ENCODE measurements around the gene N4BP3. TPM values are rescaled to one million over a fixed set of nuclear protein-coding genes. Genes with fewer than 3 reads are reported as not detected.
A peak's percentile ranks its signal among the peaks of the same experiment; 100 is the strongest.
"Not testable (repeated sequence)": the region's sequence is repeated elsewhere in the genome, so short reads cannot be mapped to it uniquely, and the experiment has no call there.

N4BP3 gene
- total RNA-seq, 2 experiments from 2014 or later, result 3.3 to 3.7 TPM

DNA sequence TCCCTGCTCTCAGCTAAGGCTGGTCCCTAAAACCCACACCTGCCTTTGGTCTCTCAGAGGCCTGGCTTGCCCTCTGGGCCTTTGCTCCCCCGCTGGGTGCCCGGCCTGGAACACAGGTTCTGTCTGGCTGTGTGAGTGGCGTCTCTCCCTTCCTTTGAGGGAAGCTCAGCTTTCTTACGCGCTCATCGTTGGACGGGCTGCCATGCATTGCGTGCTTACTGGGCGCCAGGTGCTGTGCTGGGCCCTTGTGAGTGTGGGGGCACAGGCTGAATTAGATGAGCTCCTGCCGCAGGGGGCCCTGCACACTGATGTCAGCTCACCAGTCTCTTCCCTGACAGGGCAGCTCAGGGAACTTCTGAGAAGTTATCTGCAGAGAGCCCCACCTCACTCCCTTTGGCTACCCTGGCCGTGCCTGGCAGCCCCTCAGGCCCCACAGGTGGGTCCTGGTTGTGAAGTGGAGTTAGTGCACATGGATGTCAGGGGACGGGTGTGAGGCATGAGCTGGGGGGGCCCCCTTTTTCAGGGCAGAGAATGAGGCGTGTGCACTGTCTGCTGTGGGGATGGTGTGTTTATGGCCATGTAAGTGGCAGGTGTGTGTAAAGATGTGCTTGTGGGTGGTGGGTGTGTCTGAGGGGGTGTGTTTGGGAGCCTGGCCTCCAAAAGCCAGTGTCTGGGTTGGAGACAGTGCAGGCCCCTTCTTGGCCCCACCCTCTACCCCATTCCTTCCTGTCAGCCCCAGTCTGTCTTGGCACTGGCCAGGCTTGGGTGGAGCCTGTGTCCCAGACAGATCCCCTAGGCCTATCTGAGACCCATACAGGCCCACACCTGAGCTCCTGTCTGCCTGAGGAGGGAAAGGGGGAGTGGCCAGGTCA is 10.0 kb downstream of the N4BP3 start:
- ChIA-PET CTCF (interaction anchor here (0.7 to 4.9 kb wide), 2 partner anchors 48 to 167 kb away, joined by 3 to 26 read pairs; no protein-coding TSS in a partner anchor), POLR2A (interaction anchor here (0.6 to 0.7 kb wide), 2 partner anchors 91 to 1527 kb away, joined by 3 to 4 read pairs; no protein-coding TSS in a partner anchor)
- Mint-ChIP-seq H3K9me3 (ENCODE audit: low read depth) (no peaks in the 10 kb centered on the region), H3K4me1 (peaks cover 10% of the 10 kb centered on the region), H3K36me3 (ENCODE audit: low read depth) (peaks cover 2% of the 10 kb centered on the region), H3K4me3 (no peak overlapping the region), H3K27ac (no peak overlapping the region), H3K27me3 (no peaks in the 10 kb centered on the region)
- ATAC-seq, result no peak
- DNase-seq, result no peak
- intact Hi-C loops (cut with DNase I, micrococcal nuclease), result no loop called here

DNA sequence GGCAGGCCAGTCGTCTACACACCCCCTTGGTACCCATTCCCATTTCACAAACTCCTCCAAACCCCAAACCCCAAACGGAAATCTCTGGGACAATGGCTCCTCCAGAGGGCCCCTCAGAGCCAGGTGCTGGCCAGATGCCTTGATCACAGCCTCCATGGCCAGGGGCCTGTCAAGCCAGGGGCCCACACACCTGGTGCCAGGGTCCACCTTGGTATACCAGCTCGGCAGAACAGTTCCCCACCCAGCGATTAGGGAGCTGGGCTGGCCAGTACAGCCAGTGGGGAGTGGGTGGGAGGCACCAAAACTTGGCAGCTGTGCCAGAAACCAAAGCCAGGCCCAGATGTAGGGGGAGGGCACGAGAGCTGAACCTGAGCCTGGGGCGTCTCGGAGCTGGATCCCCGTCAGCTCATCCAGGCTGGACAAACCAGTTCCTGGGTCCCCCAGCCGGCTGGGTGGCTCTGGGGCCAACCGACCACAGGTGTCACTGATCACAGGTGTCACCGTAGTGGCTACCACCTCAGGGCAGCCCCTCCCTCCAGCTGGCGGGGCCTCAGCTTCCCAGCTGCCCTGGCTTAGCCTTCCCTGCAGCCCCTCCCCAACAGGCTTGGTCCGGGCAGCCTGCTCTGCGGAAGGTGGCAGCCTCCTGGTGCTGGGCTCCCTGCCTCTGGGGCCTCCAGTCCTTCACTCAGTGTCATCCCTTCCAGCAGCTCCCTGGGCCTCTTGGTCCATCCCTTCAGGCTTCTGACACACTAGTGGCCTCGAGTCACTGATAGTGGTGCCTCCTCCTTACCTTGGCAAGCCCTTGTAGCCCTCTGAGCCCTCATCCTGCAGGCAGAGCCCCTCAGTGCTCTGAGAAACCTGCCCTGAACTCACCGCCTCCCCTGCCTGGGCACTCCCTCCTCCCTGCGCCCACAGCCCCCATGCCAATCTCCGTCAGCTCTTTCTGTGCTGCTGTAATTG is 10.9 kb downstream of the N4BP3 start:
- CTCF ChIA-PET, result interaction anchor here (0.7 to 4.9 kb wide), 2 partner anchors 49 to 166 kb away, joined by 3 to 26 read pairs; no protein-coding TSS in a partner anchor
- intact Hi-C loops (cut with DNase I, micrococcal nuclease), result no loop called here
- POLR2A ChIA-PET, result interaction anchor here (0.7 to 0.8 kb wide), 2 partner anchors 18 to 90 kb away, joined by 4 read pairs; no protein-coding TSS in a partner anchor
- no peaks in the 10 kb centered on the region for H3K9me3 Mint-ChIP-seq (ENCODE audit: low read depth)
- H3K27ac Mint-ChIP-seq, result no peak overlapping the region
- no peaks in the 10 kb centered on the region for H3K27me3 Mint-ChIP-seq
- DNase-seq (no peak), ATAC-seq (no peak)
- H3K36me3 Mint-ChIP-seq (ENCODE audit: low read depth), result peaks cover 2% of the 10 kb centered on the region
- H3K4me1 Mint-ChIP-seq, result peaks cover 10% of the 10 kb centered on the region
- no peak overlapping the region for H3K4me3 Mint-ChIP-seq

DNA sequence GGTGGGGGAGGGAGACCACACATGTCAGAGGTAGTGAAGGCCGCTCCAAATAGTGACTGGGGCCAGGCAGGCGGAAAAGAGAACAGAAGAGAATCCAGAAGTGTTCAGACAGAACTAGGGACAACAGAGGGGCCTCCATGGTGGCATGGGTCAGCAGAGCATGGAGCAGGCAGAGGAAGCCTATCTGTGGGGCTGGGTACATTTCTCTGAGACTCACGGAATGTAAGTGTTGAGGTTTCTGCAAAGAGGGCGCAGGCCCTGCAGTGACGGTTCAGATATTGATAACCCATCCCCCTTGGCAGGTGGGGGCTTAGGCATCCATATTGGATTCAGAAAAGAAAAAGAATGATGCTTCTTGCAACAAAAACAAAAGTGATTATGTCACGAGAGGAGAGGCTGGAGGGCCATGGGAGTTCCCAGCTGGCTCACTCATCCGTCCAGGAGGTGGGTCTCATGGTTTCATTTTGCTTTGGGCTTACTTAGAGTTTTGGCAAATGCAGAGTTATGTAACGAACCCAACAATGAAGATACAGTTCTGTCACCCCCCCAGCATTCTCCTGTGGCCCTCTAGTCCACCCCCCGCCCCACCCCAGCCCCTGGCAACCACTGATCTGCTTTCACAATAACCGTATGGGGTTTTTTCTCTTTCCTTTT is 12.0 kb downstream of the N4BP3 start:
- Mint-ChIP-seq H3K27me3 (no peaks in the 10 kb centered on the region), H3K9me3 (ENCODE audit: low read depth) (no peaks in the 10 kb centered on the region), H3K4me3 (no peak overlapping the region), H3K4me1 (peaks cover 13% of the 10 kb centered on the region), H3K36me3 (ENCODE audit: low read depth) (peaks cover 2% of the 10 kb centered on the region), H3K27ac (no peak overlapping the region)
- DNase-seq (no peak), ATAC-seq (no peak)
- CTCF ChIA-PET, result no interaction called here
- intact Hi-C loops (cut with DNase I, micrococcal nuclease), result no loop called here
- POLR2A ChIA-PET, result no interaction called here

DNA sequence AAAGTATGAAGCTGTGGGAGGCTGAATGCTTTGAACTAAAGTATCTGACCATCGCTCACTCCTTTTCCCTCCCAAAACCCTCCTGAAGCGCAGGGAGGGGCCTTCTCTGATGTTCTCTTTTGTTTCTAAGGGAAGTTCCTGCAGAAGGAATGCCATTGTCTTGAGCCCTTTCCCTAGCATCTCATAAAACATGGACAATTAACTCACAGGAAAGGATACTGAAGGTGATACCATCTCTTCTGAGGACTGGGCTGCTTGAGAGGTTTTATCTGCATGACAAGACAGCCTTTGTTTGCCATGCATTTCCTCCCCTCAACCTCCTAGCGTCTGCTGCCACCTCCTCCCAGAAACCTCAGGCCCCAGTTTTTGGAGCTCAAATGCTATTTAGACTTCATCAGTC is 13.2 kb downstream of the N4BP3 start:
- CTCF ChIA-PET, result no interaction called here
- intact Hi-C loops (cut with DNase I, micrococcal nuclease), result no loop called here
- POLR2A ChIA-PET, result no interaction called here
- DNase-seq, result no peak
- no peak overlapping the region for H3K4me3 Mint-ChIP-seq
- H3K9me3 Mint-ChIP-seq (ENCODE audit: low read depth), result no peaks in the 10 kb centered on the region
- no peak for ATAC-seq
- no peaks in the 10 kb centered on the region for H3K27me3 Mint-ChIP-seq
- H3K4me1 Mint-ChIP-seq, result peaks cover 7% of the 10 kb centered on the region
- H3K36me3 Mint-ChIP-seq (ENCODE audit: low read depth), result peaks cover 3% of the 10 kb centered on the region
- no peak overlapping the region for H3K27ac Mint-ChIP-seq

DNA sequence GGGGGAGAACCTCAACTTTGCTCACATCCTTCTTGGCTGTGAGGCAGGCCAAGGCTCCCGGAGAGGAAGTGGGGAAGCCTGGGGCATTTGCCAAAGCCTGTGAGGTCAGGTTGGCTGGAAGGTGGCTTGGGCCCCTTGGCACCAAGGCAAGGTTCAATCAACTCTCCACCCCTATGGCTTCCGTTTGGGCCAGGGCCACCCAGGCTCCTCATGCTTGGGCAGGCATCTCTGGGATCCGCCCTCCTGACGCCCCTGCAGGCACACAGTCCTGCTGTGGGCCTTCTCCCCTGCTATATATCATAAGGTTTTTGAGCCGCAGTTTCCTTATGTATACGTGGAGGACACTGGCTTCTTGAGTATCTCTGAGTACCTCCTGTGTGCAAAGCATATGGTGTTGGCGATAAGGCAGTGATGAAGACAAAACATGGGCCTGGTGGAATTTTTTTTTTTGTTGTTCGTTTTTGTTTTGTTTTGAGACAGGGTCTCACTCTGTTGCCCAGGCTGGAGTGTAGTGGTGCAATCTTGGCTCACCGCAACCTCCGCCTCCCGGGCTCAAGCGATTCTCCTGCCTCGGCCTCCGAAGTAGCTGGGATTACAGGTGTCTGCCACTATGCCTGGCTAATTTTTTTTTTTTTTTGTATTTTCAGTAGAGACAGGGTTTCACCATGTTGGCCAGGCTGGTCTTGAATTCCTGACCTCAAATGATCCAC is 14.1 kb downstream of the N4BP3 start:
- intact Hi-C loops (cut with DNase I, micrococcal nuclease); H3K36me3 Mint-ChIP-seq (ENCODE audit: low read depth); CTCF ChIA-PET; H3K27ac Mint-ChIP-seq; DNase-seq; H3K4me3 Mint-ChIP-seq; H3K9me3 Mint-ChIP-seq (ENCODE audit: low read depth); POLR2A ChIA-PET; H3K27me3 Mint-ChIP-seq; ATAC-seq: not testable (repeated sequence)
- H3K4me1 Mint-ChIP-seq, result peaks cover 12% of the 10 kb centered on the region

DNA sequence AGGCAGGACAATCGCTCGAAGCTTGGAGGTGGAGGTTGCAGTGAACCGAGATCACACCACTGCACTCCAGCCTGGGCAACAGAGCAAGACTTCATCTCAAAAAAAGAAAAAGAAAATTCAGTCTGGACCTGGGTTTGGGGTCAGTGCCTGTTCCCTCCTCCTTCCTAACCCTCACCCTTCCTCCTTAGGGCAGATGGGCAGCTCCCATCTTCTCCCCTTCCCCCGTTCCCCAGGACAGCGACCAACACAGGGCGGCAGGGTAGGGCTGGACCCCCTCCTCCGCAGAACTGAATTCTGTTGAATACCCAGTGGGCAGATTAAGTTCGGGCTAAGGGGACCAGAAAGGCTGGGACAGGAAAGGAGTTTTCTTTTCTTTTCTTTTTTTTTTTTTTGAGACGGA is 16.0 kb downstream of the N4BP3 start:
- H3K27me3 Mint-ChIP-seq, result no peaks in the 10 kb centered on the region
- no peaks in the 10 kb centered on the region for H3K9me3 Mint-ChIP-seq (ENCODE audit: low read depth)
- no peak for ATAC-seq
- DNase-seq, result no peak
- intact Hi-C loops (cut with DNase I, micrococcal nuclease), result no loop called here
- ChIA-PET POLR2A (interaction anchor here (0.7 kb wide), 1 partner anchor 54 kb away, joined by 4 read pairs; no protein-coding TSS in a partner anchor), CTCF (interaction anchor here (0.5 to 3.5 kb wide), 4 partner anchors 9 to 203 kb away, joined by 3 to 17 read pairs (median 3); no protein-coding TSS in a partner anchor)
- H3K36me3 Mint-ChIP-seq (ENCODE audit: low read depth), result peaks cover 15% of the 10 kb centered on the region
- peaks cover 21% of the 10 kb centered on the region for H3K4me1 Mint-ChIP-seq
- peak overlapping the region; percentile 17 for H3K4me3 Mint-ChIP-seq
- no peak overlapping the region for H3K27ac Mint-ChIP-seq

DNA sequence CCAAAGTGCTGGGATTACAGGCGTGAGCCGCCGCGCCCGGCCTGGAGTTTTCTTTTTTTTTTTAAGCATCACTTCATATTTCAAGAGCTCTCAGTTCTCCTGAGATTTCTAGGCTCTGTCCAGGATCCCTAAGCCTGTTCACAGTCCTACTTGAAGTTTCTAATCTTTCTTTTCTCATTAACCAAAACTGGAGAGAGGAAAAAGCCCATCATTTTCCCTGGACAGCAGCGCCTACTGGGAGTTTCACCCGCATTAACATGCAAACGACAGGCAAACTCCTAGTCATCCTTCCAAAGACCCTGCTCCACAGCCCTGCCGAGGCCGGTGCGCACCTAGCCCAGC is 16.9 kb downstream of the N4BP3 start:
- H3K27ac Mint-ChIP-seq, result peak overlapping the region; percentile 77
- POLR2A ChIA-PET, H3K27me3 Mint-ChIP-seq: not testable (repeated sequence)

DNA sequence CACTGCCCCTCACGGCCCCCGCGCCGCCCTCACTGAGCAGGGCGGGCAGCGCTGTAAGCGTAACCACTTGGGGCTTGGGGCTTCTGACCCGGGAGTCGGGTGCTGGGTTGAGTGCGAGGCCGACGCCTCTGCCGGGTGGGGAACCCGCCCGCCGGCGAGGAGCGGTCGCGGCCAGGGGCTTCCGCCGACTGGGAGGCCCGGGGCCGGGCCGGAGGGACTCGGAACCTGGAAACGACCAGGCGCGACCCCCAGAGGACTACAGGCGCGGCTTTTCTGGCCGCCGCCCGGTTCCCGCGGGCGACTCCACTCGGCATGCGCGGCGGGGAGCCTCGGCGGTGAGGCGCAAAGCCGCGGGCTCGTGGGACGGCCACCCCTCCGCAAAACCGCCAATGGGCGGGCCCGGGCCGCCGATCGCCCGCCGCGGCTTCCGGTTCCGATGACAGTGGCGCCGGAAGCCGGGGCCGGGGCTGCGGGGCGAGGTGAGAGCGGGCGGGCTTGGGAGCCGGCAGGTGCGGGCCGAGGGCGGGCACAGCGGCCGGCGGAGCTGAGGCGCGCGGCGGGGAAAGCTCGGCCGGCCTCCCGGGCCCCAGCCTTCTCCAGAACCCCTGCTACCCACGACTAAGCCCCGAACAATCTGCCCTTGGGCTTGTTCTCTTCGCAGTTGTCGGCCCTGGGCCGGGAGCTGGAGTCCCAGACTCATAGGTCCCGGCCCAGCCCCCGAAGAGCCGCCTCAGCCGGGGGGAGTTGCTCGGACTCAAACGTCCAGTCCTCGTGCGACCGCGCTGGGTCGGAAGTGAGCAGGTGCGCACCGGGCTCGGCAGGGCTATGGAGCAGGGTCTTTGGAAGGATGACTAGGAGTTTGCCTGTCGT is 17.5 kb downstream of the N4BP3 start, which contains the start of gene RMND5B:
Gene RMND5B (plus strand): TSS at position 439 of the 870 bp plus-strand sequence. CDS start 7,106 bp downstream, outside the sequence.
- peak within 1 kb of the TSS; percentile 90 for H3K27ac Mint-ChIP-seq
- POLR2A ChIA-PET, result no interaction called here
- peak within 1 kb of the TSS; percentile 80 for H3K4me3 Mint-ChIP-seq
- CTCF ChIA-PET, result interaction anchor here (1.0 to 3.5 kb wide), 3 partner anchors 10 to 56 kb away, joined by 3 to 17 read pairs (median 3); no protein-coding TSS in a partner anchor
- no peaks in the 10 kb centered on the region for H3K27me3 Mint-ChIP-seq
- H3K4me1 Mint-ChIP-seq, result peaks cover 25% of the 10 kb centered on the region
- peak; percentile 90 for DNase-seq
- no peaks in the 10 kb centered on the region for H3K9me3 Mint-ChIP-seq (ENCODE audit: low read depth)
- H3K36me3 Mint-ChIP-seq (ENCODE audit: low read depth), result peaks cover 20% of the 10 kb centered on the region
- intact Hi-C loops (cut with DNase I, micrococcal nuclease), result loop anchor here (1.0 to 5.0 kb wide), 7 partner anchors 10 to 531 kb away; partner anchors contain the start of genes NHP2 (in 2 of the 2), B4GALT7 (in 1 of the 2) and N4BP3 (in 1 of the 2)
- peak; percentile 89 for ATAC-seq

More for the DNA sequence above, 16.9 kb downstream of the N4BP3 start:
- DNase-seq; H3K9me3 Mint-ChIP-seq (ENCODE audit: low read depth); ATAC-seq: not testable (repeated sequence)
- Mint-ChIP-seq H3K36me3 (ENCODE audit: low read depth) (peaks cover 15% of the 10 kb centered on the region), H3K4me1 (peaks cover 22% of the 10 kb centered on the region), H3K4me3 (peak overlapping the region; percentile 69)
- intact Hi-C loops (cut with DNase I, micrococcal nuclease), result loop anchor here (1.0 to 5.0 kb wide), 5 partner anchors 9 to 75 kb away; partner anchors contain the start of genes N4BP3 (in 1 of the 2) and NHP2 (in 1 of the 2)
- CTCF ChIA-PET, result interaction anchor here (1.7 to 3.5 kb wide), 2 partner anchors 9 to 16 kb away, joined by 3 to 17 read pairs; no protein-coding TSS in a partner anchor

DNA sequence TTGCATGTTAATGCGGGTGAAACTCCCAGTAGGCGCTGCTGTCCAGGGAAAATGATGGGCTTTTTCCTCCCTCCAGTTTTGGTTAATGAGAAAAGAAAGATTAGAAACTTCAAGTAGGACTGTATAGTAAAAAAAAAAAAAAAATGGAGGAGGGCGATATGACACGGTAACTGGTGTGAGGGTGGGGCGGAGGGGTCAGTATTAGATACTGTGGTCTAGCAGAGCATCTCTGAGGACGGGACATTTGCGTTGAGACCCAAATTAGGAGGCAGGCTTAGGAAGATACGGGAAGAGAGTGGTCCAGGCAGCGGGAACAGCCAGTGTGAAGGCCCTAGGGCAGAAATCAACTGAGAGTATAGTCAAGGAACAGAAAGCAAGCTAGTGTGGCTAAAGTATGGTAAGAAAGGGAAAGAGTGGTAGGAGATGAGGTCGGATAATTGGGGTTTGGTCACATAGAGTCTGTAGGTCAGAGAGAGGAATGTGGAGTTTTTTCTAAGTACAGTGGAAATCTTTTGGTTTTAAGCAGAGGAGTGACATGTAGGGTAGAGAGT is 18.2 kb downstream of the N4BP3 start:
- intact Hi-C loops (cut with DNase I, micrococcal nuclease), result loop anchor here (1.0 to 5.0 kb wide), 4 partner anchors 21 to 531 kb away; partner anchors contain the start of genes NHP2 (in 2 of the 2) and B4GALT7 (in 1 of the 2)
- DNase-seq (no peak), ATAC-seq (peak; percentile 16)
- ChIA-PET POLR2A (no interaction called here), CTCF (interaction anchor here (1.0 to 3.5 kb wide), 4 partner anchors 11 to 57 kb away, joined by 3 to 17 read pairs (median 3); no protein-coding TSS in a partner anchor)
- Mint-ChIP-seq H3K36me3 (ENCODE audit: low read depth) (peaks cover 21% of the 10 kb centered on the region), H3K27ac (peak overlapping the region; percentile 90), H3K9me3 (ENCODE audit: low read depth) (no peaks in the 10 kb centered on the region), H3K4me1 (peaks cover 25% of the 10 kb centered on the region), H3K27me3 (no peaks in the 10 kb centered on the region), H3K4me3 (peak overlapping the region; percentile 80)
